Measurements from ENCODE around the gene ZNF385B. TPM values are rescaled to one million over a fixed set of nuclear protein-coding genes. Genes with fewer than 3 reads are reported as not detected.

ZNF385B gene
- total RNA-seq, 1 experiment from 2014 or later, result 9.3 TPM

GRCh38 chr2:179898873-179899272, 37.5 kb upstream of the ZNF385B start (continued):
- TF ChIP-seq EZH2phosphoT487 (IDR thresholded peaks at IDR 0.05; ENCODE audit: borderline replicate concordance), result no peak

- H3K27ac ChIP-seq (ENCODE audit: low read depth, low read length), result no peak overlapping the region
- no peak overlapping the region for H3K4me3 ChIP-seq (replicated peaks in 1 of 2; ENCODE audit: low read depth in 1 of 2, low read length in 2 of 2)
- intact Hi-C loops (cut with micrococcal nuclease), result no loop called here
- POLR2A ChIA-PET, result no interaction called here
- H4K20me1 ChIP-seq (ENCODE audit: insufficient read depth), result no peaks in the 10 kb centered on the region
- ATAC-seq (no peak), DNase-seq (ENCODE audit: low read depth, low spot score) (no peak)
- no peak overlapping the region for H3K9ac ChIP-seq (ENCODE audit: low read length)
- TF ChIP-seq ZFX (IDR thresholded peaks at IDR 0.05), result no peak
- no peak for TF ChIP-seq FOSL1 (IDR thresholded peaks at IDR 0.05; ENCODE audit: low read depth)
- no peak for TF ChIP-seq ZNF274 (IDR thresholded peaks at IDR 0.05; ENCODE audit: low read depth, low read length)
- no peak for TF ChIP-seq RAD21 (IDR thresholded peaks at IDR 0.05; ENCODE audit: low read depth)
- TF ChIP-seq SP1 (IDR thresholded peaks at IDR 0.05; ENCODE audit: low read depth), result no peak
- TF ChIP-seq EZH2phosphoT487 (IDR thresholded peaks at IDR 0.05; ENCODE audit: borderline replicate concordance), result no peak
- no peak for TF ChIP-seq YY1 (IDR thresholded peaks at IDR 0.05; ENCODE audit: extremely low read depth, insufficient replicate concordance, low read depth, low read length)
- no peak for TF ChIP-seq EGR1 (IDR thresholded peaks at IDR 0.05; ENCODE audit: low read depth)
- TF ChIP-seq MAX (IDR thresholded peaks at IDR 0.05), result no peak
- TF ChIP-seq ATF3 (IDR thresholded peaks at IDR 0.05), result no peak
- no peak for TF ChIP-seq EZH2 (IDR thresholded peaks at IDR 0.05)
- TF ChIP-seq SIN3A (IDR thresholded peaks at IDR 0.05; ENCODE audit: low read depth), result no peak
- TF ChIP-seq CBX3 (IDR thresholded peaks at IDR 0.05; ENCODE audit: low read depth), result no peak
- TF ChIP-seq JUND (IDR thresholded peaks at IDR 0.05), result no peak
- TF ChIP-seq TCF7L2 (IDR thresholded peaks at IDR 0.05; ENCODE audit: borderline replicate concordance, extremely low read depth, insufficient read depth, insufficient read length), result no peak
- TF ChIP-seq CTCF (IDR thresholded peaks at IDR 0.05 in 2 of 3, conservative IDR thresholded peaks at IDR 0.05 in 1 of 3; ENCODE audit: borderline replicate concordance in 1 of 3, insufficient read depth in 1 of 3, low read depth in 2 of 3, low read length in 2 of 3), result no peak
- TF ChIP-seq ELF1 (IDR thresholded peaks at IDR 0.05; ENCODE audit: borderline replicate concordance, low read depth), result no peak
- TF ChIP-seq CEBPB (IDR thresholded peaks at IDR 0.05; ENCODE audit: low read depth), result no peak
- no peaks in the 10 kb centered on the region for H3K9me3 ChIP-seq (ENCODE audit: control insufficient read depth in 1 of 2, insufficient read depth in 1 of 2, low read depth in 1 of 2, low read length in 2 of 2)
- no peaks in the 10 kb centered on the region for H3K9me2 ChIP-seq (ENCODE audit: insufficient read depth)
- no peaks in the 10 kb centered on the region for H3K27me3 ChIP-seq (ENCODE audit: insufficient read depth, low read length)
- H3K36me3 ChIP-seq (ENCODE audit: control insufficient read depth in 1 of 2, insufficient read depth in 2 of 2, low read length in 2 of 2), result no peaks in the 10 kb centered on the region
- no peaks in the 10 kb centered on the region for H3K4me1 ChIP-seq (ENCODE audit: control insufficient read depth in 1 of 2, insufficient read depth in 2 of 2, low read length in 2 of 2)
- H3K79me2 ChIP-seq (ENCODE audit: insufficient read depth, low read length), result no peaks in the 10 kb centered on the region
- H2AFZ ChIP-seq (ENCODE audit: low read depth, low read length, poor library complexity, severe bottlenecking), result no peak overlapping the region
- H3K4me2 ChIP-seq (ENCODE audit: low read length), result no peak overlapping the region
- BruUV-seq (replicated peaks), result no TSS peak
- CTCF ChIA-PET, result no interaction called here
- RAD21 ChIA-PET (ENCODE audit: low non-redundant PET in 1 of 2, low total read pairs in 2 of 2, uncharacterized antibody in 2 of 2, unreplicated experiment in 2 of 2), result no interaction called here
Measured at GRCh38 chr2:179893616-179894015, 32.2 kb upstream of the ZNF385B start.

Measured in HCT116 (cell line).